Lung (tissue), 13 donors: ENCODE measurements around the gene FAM135A. TPM values are rescaled to one million over a fixed set of nuclear protein-coding genes. Genes with fewer than 3 reads are reported as not detected.
"Not testable (repeated sequence)": the region's sequence is repeated elsewhere in the genome, so short reads cannot be mapped to it uniquely, and the experiment has no call there.

Experiments used
- ATAC-seq: fragments of 200-7000 bp; cut with Tn5 transposase; one replicate; pipeline ENCODE4 v1.9.1; 2020; ENCODE audit warnings: moderate number of reproducible peaks; ENCODE audit not compliant: insufficient read depth, low FRiP score
- DNase-seq, 3 donors: peaks; one replicate each; pipeline ENCODE4 v3.0.0-alpha.2; 2013 to 2017
- H3K27ac ChIP-seq, 2 donors: one replicate each; pipeline ENCODE4 v1.5.1; 2013; ENCODE audit warnings: mild to moderate bottlenecking in 2 of 2, moderate library complexity in 2 of 2, control low read depth in 1 of 2, inconsistent platforms in 1 of 2, low read depth in 1 of 2, low read length in 1 of 2
- H3K27me3 ChIP-seq, 3 donors: one replicate each; pipeline ENCODE4 v1.5.1; 2013; ENCODE audit warnings: low read length in 2 of 3; ENCODE audit not compliant: control insufficient read depth in 3 of 3, insufficient read depth in 3 of 3
- H3K36me3 ChIP-seq, 4 donors: one replicate each; pipeline ENCODE4 v1.5.1; 2013; ENCODE audit warnings: low read length in 4 of 4, mild to moderate bottlenecking in 1 of 4, moderate library complexity in 1 of 4; ENCODE audit not compliant: control insufficient read depth in 4 of 4, insufficient read depth in 4 of 4
- H3K4me1 ChIP-seq, 5 donors: one replicate each; pipeline ENCODE4 v1.5.1; 2013; ENCODE audit warnings: low read length in 5 of 5, mild to moderate bottlenecking in 2 of 5, moderate library complexity in 1 of 5; ENCODE audit not compliant: control insufficient read depth in 5 of 5, insufficient read depth in 5 of 5
- H3K4me3 ChIP-seq: one replicate; pipeline ENCODE4 v1.5.1; 2013; ENCODE audit warnings: mild to moderate bottlenecking, control low read depth, moderate library complexity
- H3K9ac ChIP-seq, 2 donors: one replicate each; pipeline ENCODE4 v1.5.1; 2013; ENCODE audit warnings: low read length in 2 of 2, control low read depth in 1 of 2; ENCODE audit not compliant: insufficient read depth in 1 of 2
- H3K9me3 ChIP-seq, 4 donors: one replicate each; pipeline ENCODE4 v1.5.1; 2013; ENCODE audit warnings: low read length in 3 of 4, mild to moderate bottlenecking in 1 of 4, moderate library complexity in 1 of 4; ENCODE audit not compliant: control insufficient read depth in 4 of 4, insufficient read depth in 3 of 4
- WGBS, 2 donors: extraction: QIAGEN DNeasy Blood & Tissue Kit; methylation state at CpG; one replicate each; pipeline ENCODE4 v1.1.7; 2013; 5-methylcytosine and 5-hydroxymethylcytosine counted together
- polyA plus RNA-seq, 2 donors: library from polyadenylated mRNA; stranded (reverse); fragments of 200-250 nt; gene quantifications; one replicate each; pipeline ENCODE4 v1.2.1, GENCODE V29; 2013
- small RNA-seq: library from RNA; depleted of rRNA; stranded (forward); fragments of <200 nt; gene quantifications from one replicate; pipeline ENCODE3, GENCODE V24; 2014; ENCODE audit warnings: low replicate concordance
- total RNA-seq, 2 donors: library from RNA; depleted of rRNA in 1 of 2; stranded (reverse); fragments of >200 nt in 1 of 2; gene quantifications; one replicate each; pipeline ENCODE4 v1.2.1, GENCODE V29; 2014 to 2021
- TF ChIP-seq, protein P1 (sequence below): IDR thresholded peaks from 2 replicates; pipeline ENCODE4 v1.5.1; 2012; ENCODE audit warnings: mild to moderate bottlenecking; ENCODE audit errors: control extremely low read depth, extremely low read depth
- donor health status: control.
- donor health status: control.
- donor health status: Bipolar disorder and iron deficiency.
- donor health status: healthy.
- donor health status: DM: yes; HTN: yes; CAD: no.

The FAM135A gene
- total and polyA plus RNA-seq, 4 donors = 8.2 to 62.1 (median 19.5) TPM

DNA sequence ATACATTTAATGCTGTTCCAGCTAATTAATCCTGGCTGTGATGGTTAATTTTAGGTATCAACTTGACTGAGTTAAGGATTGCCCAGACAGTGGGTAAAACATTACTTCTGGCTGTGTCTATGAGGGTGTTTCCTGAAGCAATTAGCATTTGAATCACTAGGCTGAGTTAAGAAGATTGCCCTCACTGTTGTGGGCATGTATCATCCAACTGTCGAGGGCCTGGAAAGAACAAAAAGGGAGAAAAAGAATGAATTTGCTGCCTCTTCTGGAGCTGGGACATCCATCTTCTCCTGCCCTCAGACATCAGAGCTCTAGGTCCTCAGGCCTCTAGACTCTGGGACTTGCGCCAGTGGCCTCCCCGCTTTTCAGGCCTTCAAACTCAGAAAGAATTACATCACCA, 187.7 kb downstream of the FAM135A start:
- Histone ChIP-seq H3K9me3 (peaks cover 0 to 10% (median 0%) of the 10 kb centered on the region in 4 donors), H3K4me1 (no peaks in the 10 kb centered on the region), H3K36me3 (peaks cover 0 to 1% (median 0%) of the 10 kb centered on the region in 4 donors), H3K4me3 (no peak overlapping the region), H3K9ac (no peak overlapping the region), H3K27me3 (no peaks in the 10 kb centered on the region), H3K27ac (no peak overlapping the region)
- 63 to 71% methylated on average over 3 of the region's 3 CpGs for WGBS, 2 donors
- TF ChIP-seq, protein P1, sequence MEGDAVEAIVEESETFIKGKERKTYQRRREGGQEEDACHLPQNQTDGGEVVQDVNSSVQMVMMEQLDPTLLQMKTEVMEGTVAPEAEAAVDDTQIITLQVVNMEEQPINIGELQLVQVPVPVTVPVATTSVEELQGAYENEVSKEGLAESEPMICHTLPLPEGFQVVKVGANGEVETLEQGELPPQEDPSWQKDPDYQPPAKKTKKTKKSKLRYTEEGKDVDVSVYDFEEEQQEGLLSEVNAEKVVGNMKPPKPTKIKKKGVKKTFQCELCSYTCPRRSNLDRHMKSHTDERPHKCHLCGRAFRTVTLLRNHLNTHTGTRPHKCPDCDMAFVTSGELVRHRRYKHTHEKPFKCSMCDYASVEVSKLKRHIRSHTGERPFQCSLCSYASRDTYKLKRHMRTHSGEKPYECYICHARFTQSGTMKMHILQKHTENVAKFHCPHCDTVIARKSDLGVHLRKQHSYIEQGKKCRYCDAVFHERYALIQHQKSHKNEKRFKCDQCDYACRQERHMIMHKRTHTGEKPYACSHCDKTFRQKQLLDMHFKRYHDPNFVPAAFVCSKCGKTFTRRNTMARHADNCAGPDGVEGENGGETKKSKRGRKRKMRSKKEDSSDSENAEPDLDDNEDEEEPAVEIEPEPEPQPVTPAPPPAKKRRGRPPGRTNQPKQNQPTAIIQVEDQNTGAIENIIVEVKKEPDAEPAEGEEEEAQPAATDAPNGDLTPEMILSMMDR = no peak
- DNase-seq = no peak
- ATAC-seq = no peak

DNA sequence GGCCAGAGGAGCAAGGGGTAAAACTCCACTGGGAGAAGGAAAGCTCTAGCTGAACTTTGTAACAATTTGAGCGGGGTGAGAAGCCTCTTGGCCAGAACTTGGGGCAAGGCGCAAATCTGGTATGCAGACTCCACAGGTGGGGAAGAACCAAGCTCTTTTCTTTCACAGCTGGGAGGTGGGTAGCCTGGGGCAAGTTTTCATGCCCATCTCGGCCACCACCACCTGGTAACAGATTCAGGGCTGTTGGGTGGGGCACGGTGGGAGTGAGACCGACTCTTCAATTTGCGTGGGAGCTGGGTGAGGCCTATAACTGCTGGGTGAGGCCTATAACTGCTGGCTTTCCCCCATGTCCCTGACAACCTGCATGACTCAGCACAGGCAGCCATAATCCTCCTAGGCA, 190.9 kb downstream of the FAM135A start:
- H3K36me3 ChIP-seq = no peaks in the 10 kb centered on the region
- no peaks in the 10 kb centered on the region for H3K4me1 ChIP-seq
- peaks cover 0 to 12% (median 0%) of the 10 kb centered on the region in 4 donors for H3K9me3 ChIP-seq
- no peak overlapping the region for H3K4me3 ChIP-seq
- H3K27ac ChIP-seq = no peak overlapping the region
- no peaks in the 10 kb centered on the region for H3K27me3 ChIP-seq
- TF ChIP-seq, protein P1 = no peak
- 94 to 97% methylated on average over 6 of the region's 6 CpGs for WGBS, 2 donors
- no peak overlapping the region for H3K9ac ChIP-seq
- no peak for ATAC-seq
- no peak for DNase-seq

GRCh38 chr6:70607371-70607770, 194.1 kb downstream of the FAM135A start:
- H3K27me3 ChIP-seq, H3K27ac ChIP-seq, H3K4me3 ChIP-seq, H3K36me3 ChIP-seq, H3K9ac ChIP-seq, H3K4me1 ChIP-seq, ATAC-seq, DNase-seq: not testable (repeated sequence)
- peaks cover 0 to 12% (median 0%) of the 10 kb centered on the region in 4 donors for H3K9me3 ChIP-seq
- WGBS, 2 donors = 62 to 82% methylated on average over 2 of the region's 2 CpGs

DNA sequence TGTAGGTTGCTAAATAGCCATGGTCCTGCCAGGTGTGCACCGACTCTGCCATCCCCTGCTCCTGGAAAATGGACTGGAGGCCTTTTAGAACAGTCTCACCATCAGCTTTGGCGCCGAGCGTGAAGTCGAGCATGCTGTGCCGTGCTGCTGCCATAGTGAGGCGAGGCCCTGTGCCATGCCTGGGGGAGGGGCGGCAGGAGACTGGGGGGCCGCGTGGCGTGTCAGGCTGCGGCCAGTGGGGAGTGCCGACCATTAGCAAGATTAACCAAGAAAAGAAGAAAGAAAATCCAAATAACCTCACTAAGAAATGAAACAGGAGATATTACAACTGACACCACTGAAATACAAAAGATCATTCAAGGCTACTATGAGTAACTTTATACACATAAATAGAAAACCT, 195.9 kb downstream of the FAM135A start:
- not testable (repeated sequence) for H3K36me3 ChIP-seq, ATAC-seq, DNase-seq, H3K9me3 ChIP-seq, H3K4me1 ChIP-seq, H3K27me3 ChIP-seq, H3K4me3 ChIP-seq, H3K9ac ChIP-seq, H3K27ac ChIP-seq
- 92% methylated on average over 13 of the region's 13 CpGs for WGBS, 2 donors

Small RNA genes lying within 50 kb of the gene (small RNA-seq; reads per million reads assigned to genes)
- not detected for gene RNU7-48P

Other genes with a start within 250 kb of the FAM135A start
- 1 to 10 TPM in 1 of 2 donors, not detected in 1; 1.7 TPM for gene COL9A1, start 110.4 kb upstream of the FAM135A start, total RNA-seq
- gene COL9A1, start 110.4 kb upstream of the FAM135A start, polyA plus RNA-seq = under 1 TPM; 0.02 to 0.06 TPM
- 10 to 100 TPM; 10.7 to 14.6 TPM for gene SDHAF4, start 153.4 kb downstream of the FAM135A start, total RNA-seq
- 10 to 100 TPM in 1 of 2 donors, 1 to 10 TPM in 1; 5.2 to 21.8 TPM for gene SDHAF4, start 153.4 kb downstream of the FAM135A start, polyA plus RNA-seq